IMR-90 (cell line): Measurements from ENCODE around the gene GRIK3. TPM values are rescaled to one million over a fixed set of nuclear protein-coding genes. Genes with fewer than 3 reads are reported as not detected.

Experiments
- ATAC-seq: fragments of 200-7000 bp; cut with Tn5 transposase; 2 replicates; pipeline ENCODE4 v1.9.1; 2020; ENCODE audit warnings: low read depth, mild to moderate bottlenecking, moderate library complexity
- BruUV-seq: library from RNA; stranded (reverse); fragments of 400-500 nt; replicated peaks from 2 replicates; lab custom pipeline; 2021; lab: Mats Ljungman, UMichigan
- CTCF ChIA-PET: fragments of 300-600 bp; formaldehyde crosslinking; extraction: SDS; loops from one replicate; lab custom pipeline; 2021; ENCODE audit warnings: antibody characterized with exemption; lab: Yijun Ruan, JAX
- POLR2A ChIA-PET: fragments of 300-600 bp; sonication (Branson Sonifier 250); formaldehyde crosslinking; loops from one replicate; lab custom pipeline; 2022; ENCODE audit warnings: antibody characterized with exemption; ENCODE audit not compliant: unreplicated experiment; lab: Charles Lee
- DNase-seq: peaks from one replicate; pipeline ENCODE4 v3.0.0; 2013
- H2AFZ ChIP-seq: replicated peaks from 2 replicates; pipeline ENCODE3; 2013; ENCODE audit warnings: low read length, mild to moderate bottlenecking; ENCODE audit not compliant: poor library complexity
- H2AK5ac ChIP-seq: 2 replicates; pipeline ENCODE4 v1.6.1; 2013; ENCODE audit warnings: low read depth, low read length, inconsistent platforms
- H2AK9ac ChIP-seq: replicated peaks from 2 replicates; pipeline ENCODE3; 2013; ENCODE audit warnings: mild to moderate bottlenecking, low read depth, low read length, moderate library complexity; ENCODE audit not compliant: poor library complexity
- H2BK120ac ChIP-seq: 2 replicates; pipeline ENCODE4 v1.6.1; 2013; ENCODE audit warnings: low read depth, low read length, inconsistent platforms
- H2BK15ac ChIP-seq: 3 replicates; pipeline ENCODE4 v1.6.1; 2013; ENCODE audit warnings: low read depth, low read length, inconsistent platforms
- H2BK20ac ChIP-seq: 2 replicates; pipeline ENCODE4 v1.6.1; 2013; ENCODE audit warnings: low read depth, mild to moderate bottlenecking, inconsistent platforms, low read length, moderate library complexity
- H2BK5ac ChIP-seq: 2 replicates; pipeline ENCODE4 v1.6.1; 2013; ENCODE audit warnings: mild to moderate bottlenecking, low read depth, low read length, inconsistent platforms; ENCODE audit not compliant: poor library complexity, severe bottlenecking
- H3K14ac ChIP-seq: replicated peaks from 2 replicates; pipeline ENCODE4 v1.6.1; 2013; ENCODE audit warnings: low read depth, low read length, inconsistent platforms
- H3K18ac ChIP-seq: 2 replicates; pipeline ENCODE4 v1.6.1; 2013; ENCODE audit warnings: low read depth, low read length, control low read depth
- H3K23ac ChIP-seq: 2 replicates; pipeline ENCODE4 v1.6.1; 2013; ENCODE audit warnings: low read depth, low read length, inconsistent platforms
- H3K27ac ChIP-seq: 2 replicates; pipeline ENCODE4 v1.5.1; 2013; ENCODE audit warnings: mild to moderate bottlenecking, control low read depth, low read length; ENCODE audit not compliant: insufficient read depth
- H3K27me3 ChIP-seq: 2 replicates; pipeline ENCODE4 v1.6.1; 2013; ENCODE audit warnings: low read length; ENCODE audit not compliant: control insufficient read depth, insufficient read depth
- H3K36me3 ChIP-seq: 2 replicates; pipeline ENCODE4 v1.6.1; 2013; ENCODE audit warnings: low read length, mixed read lengths; ENCODE audit not compliant: control insufficient read depth, insufficient read depth
- H3K4ac ChIP-seq: 2 replicates; pipeline ENCODE4 v1.6.1; 2013; ENCODE audit warnings: low read depth, low read length, inconsistent platforms
- H3K4me1 ChIP-seq: 2 replicates; pipeline ENCODE4 v1.6.1; 2013; ENCODE audit warnings: low read length, mixed read lengths; ENCODE audit not compliant: control insufficient read depth, insufficient read depth
- H3K4me2 ChIP-seq: 2 replicates; pipeline ENCODE4 v1.6.1; 2013; ENCODE audit warnings: low read depth, mild to moderate bottlenecking, control low read depth, low read length, moderate library complexity
- H3K4me3 ChIP-seq: 2 replicates; pipeline ENCODE4 v1.5.1; 2013; ENCODE audit warnings: low read depth, mild to moderate bottlenecking, control low read depth, low read length, moderate library complexity; ENCODE audit not compliant: insufficient read depth
- H3K56ac ChIP-seq: 2 replicates; pipeline ENCODE4 v1.6.1; 2013; ENCODE audit warnings: low read length, inconsistent platforms; ENCODE audit not compliant: insufficient read depth; ENCODE audit errors: extremely low read depth
- H3K79me1 ChIP-seq, 2 experiments: 2 replicates each; pipeline ENCODE4 v1.6.1; 2013; ENCODE audit warnings: low read length in 2 of 2, inconsistent platforms in 1 of 2, low read depth in 1 of 2
- H3K9ac ChIP-seq: 2 replicates; pipeline ENCODE4 v1.6.1; 2013; ENCODE audit warnings: low read depth, low read length, control low read depth
- H3K9me1 ChIP-seq: 2 replicates; pipeline ENCODE4 v1.6.1; 2013; ENCODE audit warnings: low read length, inconsistent platforms; ENCODE audit not compliant: insufficient read depth
- H3K9me3 ChIP-seq: 2 replicates; pipeline ENCODE4 v1.6.1; 2013; ENCODE audit warnings: low read length; ENCODE audit not compliant: control insufficient read depth, insufficient read depth
- H4K20me1 ChIP-seq: 2 replicates; pipeline ENCODE4 v1.6.1; 2013; ENCODE audit warnings: low read length, inconsistent platforms; ENCODE audit not compliant: insufficient read depth
- H4K5ac ChIP-seq: 2 replicates; pipeline ENCODE4 v1.6.1; 2013; ENCODE audit warnings: mild to moderate bottlenecking, low read depth, low read length, control low read depth
- H4K8ac ChIP-seq, 2 experiments: 2 replicates each; pipeline ENCODE4 v1.6.1; 2013; ENCODE audit warnings: low read depth in 2 of 2, low read length in 2 of 2, control low read depth in 1 of 2, inconsistent platforms in 1 of 2
- H4K91ac ChIP-seq: 2 replicates; pipeline ENCODE4 v1.6.1; 2013; ENCODE audit warnings: low read depth, low read length, inconsistent platforms; ENCODE audit not compliant: insufficient read depth
- BHLHE40 ChIP-seq: fragments of 150-350 bp; IDR thresholded peaks from 2 replicates; pipeline ENCODE4 v1.6.1; 2016; ENCODE audit warnings: mild to moderate bottlenecking, low read depth, low read length
- CEBPB ChIP-seq: IDR thresholded peaks from 2 replicates; pipeline ENCODE4 v1.6.1; 2012; ENCODE audit warnings: low read depth, low read length, improper control_type of control experiment
- RAD21 ChIP-seq: IDR thresholded peaks from 2 replicates; pipeline ENCODE4 v1.6.1; 2012; ENCODE audit warnings: low read length, improper control_type of control experiment
- RFX5 ChIP-seq: IDR thresholded peaks from 2 replicates; pipeline ENCODE4 v1.8.0; 2012; ENCODE audit warnings: low read depth, mild to moderate bottlenecking, low read length, moderate library complexity
- WGBS, 2 experiments: methylation state at CpG; one replicate each; pipeline versions ENCODE4 v1.1.5 to v1.1.7; 2013; ENCODE audit warnings: missing lambda C conversion rate in 2 of 2; ENCODE audit not compliant: insufficient read length in 1 of 2; ENCODE audit errors: extremely low coverage in 2 of 2; 5-methylcytosine and 5-hydroxymethylcytosine counted together
- dilution Hi-C: fragments of 300-500 bp; cut with HindIII; formaldehyde crosslinking; loops from one replicate; pipeline ENCODE4 v1.14.3; 2018; ENCODE audit warnings: low sequenced_read_pairs; ENCODE audit not compliant: unreplicated experiment
- in situ Hi-C: fragments of 300-500 bp; cut with MboI; formaldehyde crosslinking; loops from 3 replicates; pipeline ENCODE4 v1.14.3; 2019; ENCODE audit warnings: low sequenced_read_pairs, inconsistent platforms, mixed read lengths
- intact Hi-C: fragments of 100-400 bp; cut with micrococcal nuclease; formaldehyde crosslinking; loops from 2 replicates; pipeline ENCODE4 v1.10.0; 2022
- polyA plus RNA-seq, 3 experiments: library from polyadenylated mRNA; depleted of rRNA; stranded (reverse); fragments of >200 nt; gene quantifications; 2 replicates each; pipeline ENCODE4 v1.2.3, GENCODE V29; 2012; ENCODE audit warnings: low replicate concordance in 1 of 3
- total RNA-seq: library from RNA; depleted of rRNA; stranded (reverse); fragments of >200 nt; gene quantifications from 2 replicates; pipeline ENCODE4 v1.2.3, GENCODE V29; 2012
- TF ChIP-seq, protein P1 (sequence below): fragments of 150-350 bp; IDR thresholded peaks from 2 replicates; pipeline ENCODE4 v1.6.1; 2017; ENCODE audit warnings: mild to moderate bottlenecking, antibody characterized with exemption, low read length, low read depth

Gene GRIK3
- total and polyA plus RNA-seq, 2 of the 4 experiments (the other 2 are of a cell fraction) = not detected

DNA sequence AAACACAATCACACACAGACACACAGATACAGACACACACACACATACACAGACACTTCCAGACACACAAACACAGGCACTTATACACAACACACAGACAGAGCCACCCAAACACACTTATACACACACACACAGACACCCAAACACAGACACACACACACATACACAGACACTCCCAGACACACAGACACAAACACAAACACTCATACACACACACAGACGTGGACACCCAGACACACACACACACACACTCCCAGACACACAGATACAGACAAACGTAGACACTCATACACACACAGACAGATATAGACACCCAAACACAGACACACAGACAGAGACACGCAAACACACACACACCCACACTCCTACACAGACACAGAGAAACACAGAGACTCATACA, 272.1 kb downstream of the GRIK3 start:
- ChIA-PET POLR2A (no interaction called here), CTCF (no interaction called here)
- no peaks in the 10 kb centered on the region for H3K9me3 ChIP-seq
- H3K23ac ChIP-seq = no peak overlapping the region
- no peak overlapping the region for H3K4me2 ChIP-seq
- intact Hi-C loops (no loop called here), dilution Hi-C loops (no loop called here), in situ Hi-C loops (no loop called here)
- H2BK120ac ChIP-seq = no peak overlapping the region
- no peaks in the 10 kb centered on the region; the same call in 1 of the 2 replicates for H3K27me3 ChIP-seq
- H3K14ac ChIP-seq = no peak overlapping the region
- no peak overlapping the region for H3K4me3 ChIP-seq
- DNase-seq (no peak), ATAC-seq (no peak)
- H2AK9ac ChIP-seq = no peak overlapping the region
- no peak overlapping the region for H3K9ac ChIP-seq
- peak overlapping the region; percentile 40 for H2BK5ac ChIP-seq
- no peak overlapping the region for H3K56ac ChIP-seq
- no peak overlapping the region for H4K91ac ChIP-seq
- no peak overlapping the region for H3K27ac ChIP-seq
- H3K18ac ChIP-seq = no peak overlapping the region
- H3K36me3 ChIP-seq = no peaks in the 10 kb centered on the region
- no peak overlapping the region for H4K5ac ChIP-seq
- no peak overlapping the region for H4K8ac ChIP-seq
- WGBS, 2 experiments = 0% methylated on average over 1 of the region's 3 CpGs; no CpG with 5 or more reads in 1 of the 2 experiments
- H3K4ac ChIP-seq = no peak overlapping the region
- H3K9me1 ChIP-seq = no peaks in the 10 kb centered on the region
- no peaks in the 10 kb centered on the region for H4K20me1 ChIP-seq
- H3K79me1 ChIP-seq = no peaks in the 10 kb centered on the region
- H2BK15ac ChIP-seq = no peak overlapping the region
- H2AFZ ChIP-seq = no peak overlapping the region
- H2AK5ac ChIP-seq = no peak overlapping the region
- no peaks in the 10 kb centered on the region for H3K4me1 ChIP-seq
- BruUV-seq = no TSS peak
- no peak overlapping the region for H2BK20ac ChIP-seq
- TF ChIP-seq, protein P1, sequence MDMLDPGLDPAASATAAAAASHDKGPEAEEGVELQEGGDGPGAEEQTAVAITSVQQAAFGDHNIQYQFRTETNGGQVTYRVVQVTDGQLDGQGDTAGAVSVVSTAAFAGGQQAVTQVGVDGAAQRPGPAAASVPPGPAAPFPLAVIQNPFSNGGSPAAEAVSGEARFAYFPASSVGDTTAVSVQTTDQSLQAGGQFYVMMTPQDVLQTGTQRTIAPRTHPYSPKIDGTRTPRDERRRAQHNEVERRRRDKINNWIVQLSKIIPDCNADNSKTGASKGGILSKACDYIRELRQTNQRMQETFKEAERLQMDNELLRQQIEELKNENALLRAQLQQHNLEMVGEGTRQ = no peak
- TF ChIP-seq BHLHE40 = no peak
- TF ChIP-seq CEBPB = no peak
- TF ChIP-seq RAD21 = no peak
- TF ChIP-seq RFX5 = no peak
